ENCODE data around the gene GIMAP8.

The GIMAP8 gene

GRCh38 chr7:150458235-150458634, 7.8 kb downstream of the GIMAP8 start:
- ChIA-PET POLR2A (no interaction called here), CTCF (no interaction called here)
- DNase-seq (ENCODE audit: extremely low spot score): no peak
- no peak for TF ChIP-seq CTCF (IDR thresholded peaks at IDR 0.05; ENCODE audit: control extremely low read depth, extremely low read depth, low read depth, missing control alignments)

- CTCF ChIA-PET: interaction anchor here (1.1 kb wide), 1 partner anchor 10 kb away, joined by 3 read pairs; no protein-coding TSS in a partner anchor
- POLR2A ChIA-PET: no interaction called here
- no peak for DNase-seq (ENCODE audit: extremely low spot score)
- TF ChIP-seq CTCF (IDR thresholded peaks at IDR 0.05; ENCODE audit: control extremely low read depth, extremely low read depth, low read depth, missing control alignments): no peak
These were observed 8.3 kb downstream of the GIMAP8 start for GRCh38 chr7:150458756-150459155.

GRCh38 chr7:150461520-150461919, 11.1 kb downstream of the GIMAP8 start:
- ChIA-PET CTCF (interaction anchor here (1.5 kb wide), 1 partner anchor 13 kb away, joined by 3 read pairs; no protein-coding TSS in a partner anchor), POLR2A (no interaction called here)
- TF ChIP-seq CTCF (IDR thresholded peaks at IDR 0.05; ENCODE audit: control extremely low read depth, extremely low read depth, low read depth, missing control alignments): no peak
- no peak for DNase-seq (ENCODE audit: extremely low spot score)

- no peak for TF ChIP-seq CTCF (IDR thresholded peaks at IDR 0.05; ENCODE audit: control extremely low read depth, extremely low read depth, low read depth, missing control alignments)
- POLR2A ChIA-PET: no interaction called here
- no peak for DNase-seq (ENCODE audit: extremely low spot score)
- CTCF ChIA-PET: no interaction called here
These were observed 12.0 kb downstream of the GIMAP8 start for GRCh38 chr7:150462413-150462812.

GRCh38 chr7:150463461-150463860, 13.0 kb downstream of the GIMAP8 start:
- ChIA-PET POLR2A (no interaction called here), CTCF (no interaction called here)
- DNase-seq (ENCODE audit: extremely low spot score): no peak
- no peak for TF ChIP-seq CTCF (IDR thresholded peaks at IDR 0.05; ENCODE audit: control extremely low read depth, extremely low read depth, low read depth, missing control alignments)

GRCh38 chr7:150464962-150465361, 14.5 kb downstream of the GIMAP8 start:
- no peak for TF ChIP-seq CTCF (IDR thresholded peaks at IDR 0.05; ENCODE audit: control extremely low read depth, extremely low read depth, low read depth, missing control alignments)
- POLR2A ChIA-PET: no interaction called here
- CTCF ChIA-PET: interaction anchor here (1.2 to 2.9 kb wide), 2 partner anchors 10 to 16 kb away, joined by 4 to 13 read pairs; no protein-coding TSS in a partner anchor
- no peak for DNase-seq (ENCODE audit: extremely low spot score)

GRCh38 chr7:150465414-150465813, 15.0 kb downstream of the GIMAP8 start:
- CTCF ChIA-PET: interaction anchor here (1.2 to 2.9 kb wide), 4 partner anchors 9 to 139 kb away, joined by 3 to 13 read pairs (median 4); no protein-coding TSS in a partner anchor
- TF ChIP-seq CTCF (IDR thresholded peaks at IDR 0.05; ENCODE audit: control extremely low read depth, extremely low read depth, low read depth, missing control alignments): no peak
- POLR2A ChIA-PET: no interaction called here
- DNase-seq (ENCODE audit: extremely low spot score): no peak

Data from GM10248 (cell line).